HEK293 (cell line): ENCODE data around the gene VWF.

Experiments used
- GLI2 ChIP-seq: fragments of 450-650 bp; formaldehyde crosslinking; IDR thresholded peaks from 2 replicates; pipeline ENCODE4; 2017; ENCODE audit warnings: missing biosample characterization, missing genetic modification characterization, low read depth, borderline replicate concordance
- PATZ1 ChIP-seq: fragments of 450-650 bp; formaldehyde crosslinking; IDR thresholded peaks from 2 replicates; pipeline ENCODE4 v1.5.1; 2016; ENCODE audit warnings: missing biosample characterization, missing genetic modification characterization
- REPIN1 ChIP-seq: fragments of 450-650 bp; formaldehyde crosslinking; IDR thresholded peaks from 2 replicates; pipeline ENCODE4 v1.5.1; 2017; ENCODE audit warnings: missing biosample characterization, missing genetic modification characterization, low read depth
- SCRT2 ChIP-seq: fragments of 450-650 bp; formaldehyde crosslinking; IDR thresholded peaks from 2 replicates; pipeline ENCODE4 v1.5.1; 2016; ENCODE audit warnings: missing biosample characterization, missing genetic modification characterization
- ZFP41 ChIP-seq: fragments of 450-650 bp; formaldehyde crosslinking; IDR thresholded peaks from 2 replicates; pipeline ENCODE4 v1.5.1; 2016; ENCODE audit warnings: missing biosample characterization, missing genetic modification characterization, borderline replicate concordance
- ZNF114 ChIP-seq: fragments of 450-650 bp; formaldehyde crosslinking; IDR thresholded peaks from 2 replicates; pipeline ENCODE4 v1.5.0; 2017; ENCODE audit warnings: missing biosample characterization, missing genetic modification characterization
- ZNF248 ChIP-seq: fragments of 450-650 bp; formaldehyde crosslinking; IDR thresholded peaks from 2 replicates; pipeline ENCODE4 v1.5.1; 2017; ENCODE audit warnings: missing biosample characterization, missing genetic modification characterization
- ZNF362 ChIP-seq: fragments of 450-650 bp; formaldehyde crosslinking; IDR thresholded peaks from 2 replicates; pipeline ENCODE4 v1.5.1; 2016; ENCODE audit warnings: missing biosample characterization, missing genetic modification characterization
- ZNF423 ChIP-seq: fragments of 450-650 bp; formaldehyde crosslinking; IDR thresholded peaks from 2 replicates; pipeline ENCODE4 v1.5.1; 2016; ENCODE audit warnings: missing biosample characterization, missing genetic modification characterization
- ZNF473 ChIP-seq: fragments of 450-650 bp; formaldehyde crosslinking; IDR thresholded peaks from 2 replicates; pipeline ENCODE4 v1.5.1; 2017; ENCODE audit warnings: missing biosample characterization, missing genetic modification characterization
- ZNF548 ChIP-seq: fragments of 450-650 bp; formaldehyde crosslinking; IDR thresholded peaks from 2 replicates; pipeline ENCODE4 v1.5.1; 2016; ENCODE audit warnings: missing biosample characterization, missing genetic modification characterization
- ZNF555 ChIP-seq: fragments of 450-650 bp; formaldehyde crosslinking; conservative IDR thresholded peaks from 2 replicates; pipeline ENCODE4 v1.5.1; 2017; ENCODE audit warnings: missing biosample characterization, mild to moderate bottlenecking, missing genetic modification characterization, inconsistent platforms
- ZNF585B ChIP-seq: fragments of 450-650 bp; formaldehyde crosslinking; IDR thresholded peaks from 2 replicates; pipeline ENCODE4 v1.5.1; 2016; ENCODE audit warnings: missing biosample characterization, missing genetic modification characterization
- ZNF639 ChIP-seq: fragments of 450-650 bp; formaldehyde crosslinking; IDR thresholded peaks from 2 replicates; pipeline ENCODE4 v1.5.1; 2016; ENCODE audit warnings: missing biosample characterization, missing genetic modification characterization
- ZNF785 ChIP-seq: fragments of 450-650 bp; formaldehyde crosslinking; IDR thresholded peaks from 2 replicates; pipeline ENCODE4 v1.5.1; 2016; ENCODE audit warnings: missing biosample characterization, missing genetic modification characterization
- TF ChIP-seq, protein P1 (sequence below): fragments of 450-650 bp; formaldehyde crosslinking; IDR thresholded peaks from 2 replicates; pipeline ENCODE4 v1.5.1; 2017; ENCODE audit warnings: missing biosample characterization, missing genetic modification characterization
- TF ChIP-seq, protein P2 (sequence below): fragments of 450-650 bp; formaldehyde crosslinking; IDR thresholded peaks from 2 replicates; pipeline ENCODE4 v1.5.1; 2016; ENCODE audit warnings: missing biosample characterization, missing genetic modification characterization
- TF ChIP-seq, protein P3 (sequence below): fragments of 450-650 bp; formaldehyde crosslinking; IDR thresholded peaks from 2 replicates; pipeline ENCODE4 v1.5.1; 2016; ENCODE audit warnings: missing biosample characterization, missing genetic modification characterization, borderline replicate concordance
- TF ChIP-seq, protein P4 (sequence below): fragments of 450-650 bp; formaldehyde crosslinking; IDR thresholded peaks from 2 replicates; pipeline ENCODE4; 2016; ENCODE audit warnings: missing biosample characterization, missing genetic modification characterization
- TF ChIP-seq, protein P5 (sequence below): fragments of 450-650 bp; formaldehyde crosslinking; IDR thresholded peaks from 2 replicates; pipeline ENCODE4 v1.5.1; 2016; ENCODE audit warnings: missing biosample characterization, missing genetic modification characterization

VWF gene

DNA sequence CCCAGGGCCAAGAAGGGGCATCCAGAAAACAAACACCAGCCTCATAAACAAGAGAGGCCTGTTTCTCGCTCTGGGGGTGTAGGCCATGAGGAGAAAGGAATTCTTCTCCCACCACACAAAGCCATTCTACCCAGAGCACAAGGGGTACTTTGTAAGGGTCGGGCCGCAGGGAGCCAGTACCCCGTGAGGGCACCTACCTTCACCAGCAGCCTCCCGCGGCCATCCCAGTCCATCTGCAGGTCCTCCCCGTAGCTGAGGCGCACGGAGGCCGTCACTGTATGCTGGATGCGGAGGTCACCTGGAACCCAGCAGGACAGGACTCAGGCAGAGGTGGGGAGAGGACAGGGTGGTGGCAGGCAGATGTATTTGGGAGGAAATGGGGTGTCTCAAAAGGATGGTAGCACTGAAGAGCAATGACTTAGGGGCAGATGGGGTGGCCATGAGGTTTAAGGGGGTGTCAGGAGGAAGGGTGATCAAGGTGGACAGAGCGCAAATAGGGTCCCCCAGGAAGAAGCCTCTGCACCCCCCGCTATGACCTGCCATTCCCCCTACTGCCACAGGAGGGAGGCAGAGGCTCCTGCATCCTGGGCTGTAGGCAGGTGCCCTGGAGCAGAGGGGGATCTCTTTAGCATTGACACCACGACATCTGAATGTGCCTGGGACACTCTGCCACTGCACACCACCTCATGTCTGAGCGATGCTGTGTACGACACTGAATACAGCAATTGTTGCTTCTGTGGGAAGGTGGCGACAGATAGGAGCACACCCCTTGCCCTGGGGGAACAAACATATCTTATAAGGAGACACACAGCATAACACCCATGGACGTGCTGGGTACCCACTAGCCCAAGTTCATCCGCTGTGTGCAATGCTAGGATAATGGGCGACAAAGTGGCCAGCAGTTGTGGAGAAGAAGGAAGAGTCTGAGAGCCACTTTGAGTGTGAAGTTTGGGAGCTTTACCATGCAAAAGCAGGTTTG, 61.4 kb downstream of the VWF start (continued):
- TF ChIP-seq, protein P1, sequence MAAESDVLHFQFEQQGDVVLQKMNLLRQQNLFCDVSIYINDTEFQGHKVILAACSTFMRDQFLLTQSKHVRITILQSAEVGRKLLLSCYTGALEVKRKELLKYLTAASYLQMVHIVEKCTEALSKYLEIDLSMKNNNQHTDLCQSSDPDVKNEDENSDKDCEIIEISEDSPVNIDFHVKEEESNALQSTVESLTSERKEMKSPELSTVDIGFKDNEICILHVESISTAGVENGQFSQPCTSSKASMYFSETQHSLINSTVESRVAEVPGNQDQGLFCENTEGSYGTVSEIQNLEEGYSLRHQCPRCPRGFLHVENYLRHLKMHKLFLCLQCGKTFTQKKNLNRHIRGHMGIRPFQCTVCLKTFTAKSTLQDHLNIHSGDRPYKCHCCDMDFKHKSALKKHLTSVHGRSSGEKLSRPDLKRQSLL (tag by site-specific recombination): no peak
- TF ChIP-seq, protein P2, sequence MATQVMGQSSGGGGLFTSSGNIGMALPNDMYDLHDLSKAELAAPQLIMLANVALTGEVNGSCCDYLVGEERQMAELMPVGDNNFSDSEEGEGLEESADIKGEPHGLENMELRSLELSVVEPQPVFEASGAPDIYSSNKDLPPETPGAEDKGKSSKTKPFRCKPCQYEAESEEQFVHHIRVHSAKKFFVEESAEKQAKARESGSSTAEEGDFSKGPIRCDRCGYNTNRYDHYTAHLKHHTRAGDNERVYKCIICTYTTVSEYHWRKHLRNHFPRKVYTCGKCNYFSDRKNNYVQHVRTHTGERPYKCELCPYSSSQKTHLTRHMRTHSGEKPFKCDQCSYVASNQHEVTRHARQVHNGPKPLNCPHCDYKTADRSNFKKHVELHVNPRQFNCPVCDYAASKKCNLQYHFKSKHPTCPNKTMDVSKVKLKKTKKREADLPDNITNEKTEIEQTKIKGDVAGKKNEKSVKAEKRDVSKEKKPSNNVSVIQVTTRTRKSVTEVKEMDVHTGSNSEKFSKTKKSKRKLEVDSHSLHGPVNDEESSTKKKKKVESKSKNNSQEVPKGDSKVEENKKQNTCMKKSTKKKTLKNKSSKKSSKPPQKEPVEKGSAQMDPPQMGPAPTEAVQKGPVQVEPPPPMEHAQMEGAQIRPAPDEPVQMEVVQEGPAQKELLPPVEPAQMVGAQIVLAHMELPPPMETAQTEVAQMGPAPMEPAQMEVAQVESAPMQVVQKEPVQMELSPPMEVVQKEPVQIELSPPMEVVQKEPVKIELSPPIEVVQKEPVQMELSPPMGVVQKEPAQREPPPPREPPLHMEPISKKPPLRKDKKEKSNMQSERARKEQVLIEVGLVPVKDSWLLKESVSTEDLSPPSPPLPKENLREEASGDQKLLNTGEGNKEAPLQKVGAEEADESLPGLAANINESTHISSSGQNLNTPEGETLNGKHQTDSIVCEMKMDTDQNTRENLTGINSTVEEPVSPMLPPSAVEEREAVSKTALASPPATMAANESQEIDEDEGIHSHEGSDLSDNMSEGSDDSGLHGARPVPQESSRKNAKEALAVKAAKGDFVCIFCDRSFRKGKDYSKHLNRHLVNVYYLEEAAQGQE: no peak
- TF ChIP-seq ZNF423 (no peak), ZNF555 (tag by site-specific recombination) (no peak), ZNF585B (tag by site-specific recombination) (no peak), ZNF114 (tag by site-specific recombination) (no peak), ZFP41 (tag by site-specific recombination) (no peak), ZNF473 (tag by site-specific recombination) (no peak), SCRT2 (peak; percentile 34; the same call in 1 of the 2 replicates), ZNF639 (tag by site-specific recombination) (no peak), ZNF548 (tag by site-specific recombination) (no peak; the same call in 1 of the 2 replicates), ZNF248 (no peak), PATZ1 (tag by site-specific recombination) (peak; percentile 70), GLI2 (tag by site-specific recombination) (no peak), REPIN1 (tag by site-specific recombination) (no peak; the same call in 1 of the 2 replicates), ZNF785 (tag by site-specific recombination) (0 out of 2 replicates have a peak, but pooled peaks have one; percentile 60), ZNF362 (tag by site-specific recombination) (no peak)
- TF ChIP-seq, protein P3, sequence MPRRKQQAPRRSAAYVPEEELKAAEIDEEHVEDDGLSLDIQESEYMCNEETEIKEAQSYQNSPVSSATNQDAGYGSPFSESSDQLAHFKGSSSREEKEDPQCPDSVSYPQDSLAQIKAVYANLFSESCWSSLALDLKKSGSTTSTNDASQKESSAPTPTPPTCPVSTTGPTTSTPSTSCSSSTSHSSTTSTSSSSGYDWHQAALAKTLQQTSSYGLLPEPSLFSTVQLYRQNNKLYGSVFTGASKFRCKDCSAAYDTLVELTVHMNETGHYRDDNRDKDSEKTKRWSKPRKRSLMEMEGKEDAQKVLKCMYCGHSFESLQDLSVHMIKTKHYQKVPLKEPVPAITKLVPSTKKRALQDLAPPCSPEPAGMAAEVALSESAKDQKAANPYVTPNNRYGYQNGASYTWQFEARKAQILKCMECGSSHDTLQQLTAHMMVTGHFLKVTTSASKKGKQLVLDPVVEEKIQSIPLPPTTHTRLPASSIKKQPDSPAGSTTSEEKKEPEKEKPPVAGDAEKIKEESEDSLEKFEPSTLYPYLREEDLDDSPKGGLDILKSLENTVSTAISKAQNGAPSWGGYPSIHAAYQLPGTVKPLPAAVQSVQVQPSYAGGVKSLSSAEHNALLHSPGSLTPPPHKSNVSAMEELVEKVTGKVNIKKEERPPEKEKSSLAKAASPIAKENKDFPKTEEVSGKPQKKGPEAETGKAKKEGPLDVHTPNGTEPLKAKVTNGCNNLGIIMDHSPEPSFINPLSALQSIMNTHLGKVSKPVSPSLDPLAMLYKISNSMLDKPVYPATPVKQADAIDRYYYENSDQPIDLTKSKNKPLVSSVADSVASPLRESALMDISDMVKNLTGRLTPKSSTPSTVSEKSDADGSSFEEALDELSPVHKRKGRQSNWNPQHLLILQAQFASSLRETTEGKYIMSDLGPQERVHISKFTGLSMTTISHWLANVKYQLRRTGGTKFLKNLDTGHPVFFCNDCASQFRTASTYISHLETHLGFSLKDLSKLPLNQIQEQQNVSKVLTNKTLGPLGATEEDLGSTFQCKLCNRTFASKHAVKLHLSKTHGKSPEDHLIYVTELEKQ: no peak
- TF ChIP-seq, protein P4, sequence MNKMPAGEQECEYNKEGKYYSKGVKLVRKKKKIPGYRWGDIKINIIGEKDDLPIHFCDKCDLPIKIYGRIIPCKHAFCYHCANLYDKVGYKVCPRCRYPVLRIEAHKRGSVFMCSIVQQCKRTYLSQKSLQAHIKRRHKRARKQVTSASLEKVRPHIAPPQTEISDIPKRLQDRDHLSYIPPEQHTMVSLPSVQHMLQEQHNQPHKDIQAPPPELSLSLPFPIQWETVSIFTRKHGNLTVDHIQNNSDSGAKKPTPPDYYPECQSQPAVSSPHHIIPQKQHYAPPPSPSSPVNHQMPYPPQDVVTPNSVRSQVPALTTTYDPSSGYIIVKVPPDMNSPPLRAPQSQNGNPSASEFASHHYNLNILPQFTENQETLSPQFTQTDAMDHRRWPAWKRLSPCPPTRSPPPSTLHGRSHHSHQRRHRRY: no peak
- TF ChIP-seq, protein P5, sequence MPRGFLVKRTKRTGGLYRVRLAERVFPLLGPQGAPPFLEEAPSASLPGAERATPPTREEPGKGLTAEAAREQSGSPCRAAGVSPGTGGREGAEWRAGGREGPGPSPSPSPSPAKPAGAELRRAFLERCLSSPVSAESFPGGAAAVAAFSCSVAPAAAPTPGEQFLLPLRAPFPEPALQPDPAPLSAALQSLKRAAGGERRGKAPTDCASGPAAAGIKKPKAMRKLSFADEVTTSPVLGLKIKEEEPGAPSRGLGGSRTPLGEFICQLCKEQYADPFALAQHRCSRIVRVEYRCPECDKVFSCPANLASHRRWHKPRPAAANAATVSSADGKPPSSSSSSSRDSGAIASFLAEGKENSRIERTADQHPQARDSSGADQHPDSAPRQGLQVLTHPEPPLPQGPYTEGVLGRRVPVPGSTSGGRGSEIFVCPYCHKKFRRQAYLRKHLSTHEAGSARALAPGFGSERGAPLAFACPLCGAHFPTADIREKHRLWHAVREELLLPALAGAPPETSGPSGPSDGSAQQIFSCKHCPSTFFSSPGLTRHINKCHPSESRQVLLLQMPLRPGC (tag by site-specific recombination): no peak
